ENCODE data around the gene RBM7. TPM values are rescaled to one million over a fixed set of nuclear protein-coding genes. Genes with fewer than 3 reads are reported as not detected.

The RBM7 gene
- 37.3 TPM for total RNA-seq (ENCODE audit: unreplicated experiment)
- long read RNA-seq, full-length matches to known transcripts: 32 of 32 reads
- long read RNA-seq, partial matches to known transcripts: 0 of 32 reads
- long read RNA-seq, other reads (novel, unspliced or antisense): 0 of 32 reads

- Mint-ChIP-seq H3K4me3 (ENCODE audit: unreplicated experiment) (peak within 1 kb of the TSS; percentile 99), H3K36me3 (ENCODE audit: unreplicated experiment) (peaks cover 5% of the 10 kb centered on the region), H3K9me3 (ENCODE audit: unreplicated experiment) (peaks cover 4% of the 10 kb centered on the region), H3K27me3 (ENCODE audit: unreplicated experiment) (peaks cover 12% of the 10 kb centered on the region), H3K4me1 (ENCODE audit: low read depth, unreplicated experiment) (peaks cover 9% of the 10 kb centered on the region), H3K27ac (ENCODE audit: unreplicated experiment) (peak within 1 kb of the TSS; percentile 99)
- DNase-seq: peak; percentile 98
- no peak for TF ChIP-seq CTCF (IDR thresholded peaks at IDR 0.05; ENCODE audit: partially characterized antibody, unreplicated experiment)
Observed at GRCh38 chr11:114400216-114400914, at the start of gene RBM7, which contains the start of gene C11orf71. RBM7 (plus strand) TSS chr11:114400666; CDS start chr11:114400672, 6 bp downstream. C11orf71 (minus strand) TSS chr11:114400511; CDS start chr11:114400331, 180 bp downstream.

GRCh38 chr11:114353443-114353842 lies 47.0 kb upstream of the RBM7 start:
- Mint-ChIP-seq H3K4me1 (ENCODE audit: low read depth, unreplicated experiment) (no peaks in the 10 kb centered on the region), H3K36me3 (ENCODE audit: unreplicated experiment) (no peaks in the 10 kb centered on the region), H3K27me3 (ENCODE audit: unreplicated experiment) (no peaks in the 10 kb centered on the region), H3K9me3 (ENCODE audit: unreplicated experiment) (no peaks in the 10 kb centered on the region), H3K27ac (ENCODE audit: unreplicated experiment) (no peak overlapping the region), H3K4me3 (ENCODE audit: unreplicated experiment) (peak overlapping the region; percentile 1)
- TF ChIP-seq CTCF (IDR thresholded peaks at IDR 0.05; ENCODE audit: partially characterized antibody, unreplicated experiment): no peak
- DNase-seq: no peak

- DNase-seq: no peak
- Mint-ChIP-seq H3K9me3 (ENCODE audit: unreplicated experiment) (no peaks in the 10 kb centered on the region), H3K27ac (ENCODE audit: unreplicated experiment) (no peak overlapping the region), H3K27me3 (ENCODE audit: unreplicated experiment) (no peaks in the 10 kb centered on the region), H3K4me1 (ENCODE audit: low read depth, unreplicated experiment) (no peaks in the 10 kb centered on the region), H3K4me3 (ENCODE audit: unreplicated experiment) (peak overlapping the region; percentile 1), H3K36me3 (ENCODE audit: unreplicated experiment) (no peaks in the 10 kb centered on the region)
- no peak for TF ChIP-seq CTCF (IDR thresholded peaks at IDR 0.05; ENCODE audit: partially characterized antibody, unreplicated experiment)
Observed at GRCh38 chr11:114354076-114354475, 46.4 kb upstream of the RBM7 start.

- no peaks in the 10 kb centered on the region for H3K9me3 Mint-ChIP-seq (ENCODE audit: unreplicated experiment)
- DNase-seq: no peak
- no peaks in the 10 kb centered on the region for H3K36me3 Mint-ChIP-seq (ENCODE audit: unreplicated experiment)
- no peak overlapping the region for H3K4me3 Mint-ChIP-seq (ENCODE audit: unreplicated experiment)
- H3K27me3 Mint-ChIP-seq (ENCODE audit: unreplicated experiment): no peaks in the 10 kb centered on the region
- H3K4me1 Mint-ChIP-seq (ENCODE audit: low read depth, unreplicated experiment): no peaks in the 10 kb centered on the region
- TF ChIP-seq CTCF (IDR thresholded peaks at IDR 0.05; ENCODE audit: partially characterized antibody, unreplicated experiment): no peak
- H3K27ac Mint-ChIP-seq (ENCODE audit: unreplicated experiment): no peak overlapping the region
Observed at GRCh38 chr11:114358716-114359115, 41.8 kb upstream of the RBM7 start.

GRCh38 chr11:114359342-114359741 lies 41.1 kb upstream of the RBM7 start:
- no peak overlapping the region for H3K4me3 Mint-ChIP-seq (ENCODE audit: unreplicated experiment)

More at GRCh38 chr11:114359342-114359741, 41.1 kb upstream of the RBM7 start:
- no peak for TF ChIP-seq CTCF (IDR thresholded peaks at IDR 0.05; ENCODE audit: partially characterized antibody, unreplicated experiment)
- H3K36me3 Mint-ChIP-seq (ENCODE audit: unreplicated experiment): no peaks in the 10 kb centered on the region
- no peaks in the 10 kb centered on the region for H3K27me3 Mint-ChIP-seq (ENCODE audit: unreplicated experiment)
- no peak overlapping the region for H3K27ac Mint-ChIP-seq (ENCODE audit: unreplicated experiment)
- H3K9me3 Mint-ChIP-seq (ENCODE audit: unreplicated experiment): no peaks in the 10 kb centered on the region
- no peaks in the 10 kb centered on the region for H3K4me1 Mint-ChIP-seq (ENCODE audit: low read depth, unreplicated experiment)
- DNase-seq: no peak
